Common myeloid progenitor, CD34-positive (primary cell): ENCODE results near the gene DCTN5.
"Not testable (repeated sequence)": the region's sequence is repeated elsewhere in the genome, so short reads cannot be mapped to it uniquely, and the experiment has no call there.

Experiments
- CTCF ChIA-PET: fragments of 350-600 bp; sonication (Branson Sonifier 250); formaldehyde crosslinking; loops from one replicate; lab custom pipeline; 2021; ENCODE audit warnings: antibody characterized with exemption; lab: Charles Lee
- POLR2A ChIA-PET: fragments of 350-600 bp; sonication (Branson Sonifier 250); formaldehyde crosslinking; loops from one replicate; lab custom pipeline; 2021; ENCODE audit warnings: antibody characterized with exemption; lab: Charles Lee
- DNase-seq, 3 donors: peaks; one replicate each; pipeline versions ENCODE4 v3.0.0 to v3.0.0-alpha.2; 2013
- H3K27ac ChIP-seq, 2 experiments: 1 replicate in 1 of 2; 2 replicates in 1 of 2; pipeline ENCODE4 v1.7.0; 2013; ENCODE audit warnings: inconsistent platforms in 2 of 2, low read length in 2 of 2, mild to moderate bottlenecking in 2 of 2, low read depth in 1 of 2, moderate library complexity in 1 of 2; ENCODE audit not compliant: severe bottlenecking in 2 of 2, insufficient read depth in 1 of 2, poor library complexity in 1 of 2
- H3K27me3 ChIP-seq, 5 experiments: replicated peaks in 2 of 5; 1 replicate in 3 of 5; 2 replicates in 2 of 5; pipeline versions ENCODE4 v1.6.1 to v1.7.0; 2013; ENCODE audit warnings: low read length in 4 of 5, mild to moderate bottlenecking in 2 of 5, moderate library complexity in 2 of 5, inconsistent platforms in 1 of 5; ENCODE audit not compliant: insufficient read depth in 5 of 5, control insufficient read depth in 4 of 5
- H3K36me3 ChIP-seq, 4 experiments: 1 replicate in 2 of 4; 2 replicates in 2 of 4; pipeline versions ENCODE4 v1.6.1 to v1.7.0; 2013; ENCODE audit warnings: low read length in 3 of 4, control low read depth in 1 of 4, mild to moderate bottlenecking in 1 of 4; ENCODE audit not compliant: control insufficient read depth in 4 of 4, insufficient read depth in 4 of 4
- H3K4me1 ChIP-seq, 4 experiments: 1 replicate in 3 of 4; 2 replicates in 1 of 4; pipeline versions ENCODE4 v1.6.1 to v1.7.1; 2013; ENCODE audit warnings: low read length in 3 of 4, mild to moderate bottlenecking in 3 of 4, control low read depth in 1 of 4, inconsistent platforms in 1 of 4, moderate library complexity in 1 of 4; ENCODE audit not compliant: control insufficient read depth in 4 of 4, insufficient read depth in 4 of 4; ENCODE audit errors: control extremely low read depth in 1 of 4
- H3K4me3 ChIP-seq, 7 experiments: 1 replicate in 4 of 7; 2 replicates in 3 of 7; pipeline versions ENCODE4 v1.5.1 to v1.7.0; 2013; ENCODE audit warnings: mild to moderate bottlenecking in 7 of 7, low read length in 6 of 7, moderate library complexity in 6 of 7, inconsistent platforms in 2 of 7, low read depth in 2 of 7, control low read depth in 1 of 7; ENCODE audit not compliant: insufficient read depth in 4 of 7, control insufficient read depth in 1 of 7; ENCODE audit errors: extremely low read depth in 1 of 7
- H3K9me3 ChIP-seq, 5 experiments: 1 replicate in 4 of 5; 2 replicates in 1 of 5; pipeline versions ENCODE4 v1.6.1 to v1.7.1; 2013; ENCODE audit warnings: low read length in 4 of 5, mild to moderate bottlenecking in 2 of 5, inconsistent platforms in 1 of 5, low read depth in 1 of 5, moderate library complexity in 1 of 5; ENCODE audit not compliant: control insufficient read depth in 4 of 5, insufficient read depth in 2 of 5; ENCODE audit errors: control extremely low read depth in 1 of 5
- WGBS: methylation state at CpG from one replicate; pipeline ENCODE4 v1.1.5; 2013; ENCODE audit not compliant: insufficient coverage; 5-methylcytosine and 5-hydroxymethylcytosine counted together

Gene DCTN5

GRCh38 chr16:23607726-23608125 is 33.5 kb upstream of the DCTN5 start:
- Histone ChIP-seq H3K27me3 (no peaks in the 10 kb centered on the region), H3K9me3 (no peaks in the 10 kb centered on the region), H3K4me3 (no peak overlapping the region), H3K27ac (no peak overlapping the region), H3K4me1 (no peaks in the 10 kb centered on the region), H3K36me3 (peaks cover 9 to 38% (median 25%) of the 10 kb centered on the region in 4 experiments)
- DNase-seq = no peak
- 96% methylated on average over 6 of the region's 6 CpGs for WGBS
- ChIA-PET POLR2A (no interaction called here), CTCF (interaction anchor here (1.2 kb wide), 1 partner anchor 11 kb away, joined by 3 read pairs; no protein-coding TSS in a partner anchor)

DNA sequence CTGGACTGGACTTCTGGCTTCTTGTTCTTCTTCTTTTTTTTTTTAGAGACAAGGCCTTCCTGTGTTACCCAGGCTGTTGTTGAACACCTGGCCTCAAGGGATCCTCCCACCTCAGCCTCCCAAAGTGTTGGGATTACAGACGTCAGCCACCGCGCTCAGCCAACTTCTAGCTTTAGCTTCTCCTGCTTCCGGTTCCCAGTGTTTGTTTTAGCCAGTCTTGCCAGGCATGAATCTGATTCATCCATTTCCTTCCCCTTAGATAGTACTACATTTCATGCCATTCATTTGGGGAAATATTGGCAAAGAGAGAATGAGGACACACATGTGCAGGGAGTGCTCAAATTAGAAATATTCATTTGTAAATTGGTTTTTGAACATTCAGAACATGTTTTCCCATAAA is 33.1 kb upstream of the DCTN5 start:
- ChIA-PET POLR2A (no interaction called here), CTCF (interaction anchor here (1.2 kb wide), 1 partner anchor 11 kb away, joined by 3 read pairs; no protein-coding TSS in a partner anchor)
- WGBS = no CpG with 5 or more reads among the region's 4 CpGs
- no peaks in the 10 kb centered on the region for H3K4me1 ChIP-seq
- H3K9me3 ChIP-seq = no peaks in the 10 kb centered on the region
- no peaks in the 10 kb centered on the region for H3K27me3 ChIP-seq
- no peak for DNase-seq
- peaks cover 9 to 38% (median 25%) of the 10 kb centered on the region in 4 experiments for H3K36me3 ChIP-seq
- no peak overlapping the region for H3K4me3 ChIP-seq
- H3K27ac ChIP-seq = no peak overlapping the region

DNA sequence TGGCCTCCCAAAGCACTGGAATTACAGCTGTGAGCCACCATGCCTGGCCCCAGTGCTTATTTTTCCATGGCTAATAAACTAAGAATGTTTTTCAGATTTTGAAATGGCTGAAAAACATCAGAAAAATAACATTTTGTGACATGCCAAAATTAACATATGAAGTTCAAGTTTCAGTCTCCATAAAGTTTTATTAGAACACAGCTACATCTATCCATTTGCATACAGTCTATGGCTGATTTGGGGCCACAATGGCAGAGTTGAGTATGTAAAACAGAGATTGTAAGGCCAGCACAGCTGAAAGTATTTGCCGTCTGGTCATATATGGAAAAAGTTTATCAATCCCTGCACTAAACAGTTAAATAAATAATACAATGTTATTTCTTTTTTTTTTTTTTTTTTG is 31.3 kb upstream of the DCTN5 start:
- Histone ChIP-seq H3K27me3 (no peaks in the 10 kb centered on the region), H3K4me3 (no peak overlapping the region), H3K27ac (no peak overlapping the region), H3K4me1 (no peaks in the 10 kb centered on the region), H3K36me3 (peaks cover 8 to 37% (median 23%) of the 10 kb centered on the region in 4 experiments), H3K9me3 (no peaks in the 10 kb centered on the region)
- DNase-seq = no peak
- ChIA-PET CTCF (interaction anchor here (0.7 to 1.4 kb wide), 2 partner anchors 13 to 426 kb away, joined by 3 to 4 read pairs; no protein-coding TSS in a partner anchor), POLR2A (no interaction called here)
- no CpG with 5 or more reads among the region's 1 CpG for WGBS

DNA sequence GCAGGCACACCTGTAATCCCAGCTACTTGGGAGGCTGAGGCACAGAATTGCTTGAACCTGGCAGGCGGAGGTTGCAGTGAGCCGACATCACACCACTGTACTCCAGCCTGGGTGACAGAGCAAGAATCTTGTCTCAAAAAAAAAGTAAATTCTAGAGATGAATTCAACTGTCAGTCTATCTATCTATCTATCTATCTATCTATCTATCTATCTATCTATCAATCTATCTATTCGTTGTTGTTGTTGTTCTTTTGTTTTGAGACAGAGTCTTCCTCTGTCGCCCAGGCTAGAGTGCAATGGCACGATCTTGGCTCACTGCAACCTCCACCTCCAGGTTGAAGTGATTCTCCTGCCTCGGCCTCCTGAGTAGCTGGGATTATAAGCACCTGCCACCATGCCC is 30.4 kb upstream of the DCTN5 start:
- H3K27ac ChIP-seq, H3K4me3 ChIP-seq, POLR2A ChIA-PET, CTCF ChIA-PET, H3K9me3 ChIP-seq, H3K27me3 ChIP-seq, H3K4me1 ChIP-seq, DNase-seq: not testable (repeated sequence)
- WGBS = 100% methylated on average over 2 of the region's 6 CpGs
- H3K36me3 ChIP-seq = peaks cover 8 to 39% (median 23%) of the 10 kb centered on the region in 4 experiments

GRCh38 chr16:23611936-23612335 is 29.3 kb upstream of the DCTN5 start:
- WGBS = 100% methylated on average over 3 of the region's 3 CpGs
- no peaks in the 10 kb centered on the region for H3K27me3 ChIP-seq
- ChIA-PET CTCF (no interaction called here), POLR2A (no interaction called here)
- peaks cover 8 to 45% (median 26%) of the 10 kb centered on the region in 4 experiments for H3K36me3 ChIP-seq
- no peak overlapping the region for H3K4me3 ChIP-seq
- no peaks in the 10 kb centered on the region for H3K9me3 ChIP-seq
- no peak for DNase-seq
- H3K4me1 ChIP-seq = no peaks in the 10 kb centered on the region
- H3K27ac ChIP-seq = no peak overlapping the region

DNA sequence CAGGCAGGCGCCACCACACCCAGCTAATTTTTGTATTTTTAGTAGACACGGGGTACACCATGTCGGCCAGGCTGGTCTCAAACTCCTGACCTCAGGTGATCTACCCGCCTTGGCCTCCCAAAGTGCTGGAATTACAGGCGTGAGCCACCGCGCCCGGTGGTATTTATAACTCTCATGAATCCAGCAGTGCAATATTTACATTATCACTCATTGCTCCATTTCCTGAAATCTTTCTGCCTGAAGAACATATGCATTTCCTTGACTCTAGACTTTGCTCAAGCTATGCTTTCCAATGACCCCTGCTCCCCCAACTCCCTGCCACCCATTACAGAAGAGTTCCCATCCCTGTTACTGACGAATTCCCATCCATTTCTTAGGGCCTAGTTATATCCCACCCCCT is 25.5 kb upstream of the DCTN5 start:
- no peak for DNase-seq
- H3K27me3 ChIP-seq = no peaks in the 10 kb centered on the region
- WGBS = 98% methylated on average over 9 of the region's 9 CpGs
- no peak overlapping the region for H3K4me3 ChIP-seq
- H3K9me3 ChIP-seq = no peaks in the 10 kb centered on the region
- ChIA-PET CTCF (interaction anchor here (1.6 kb wide), 1 partner anchor 19 kb away, joined by 3 read pairs; no protein-coding TSS in a partner anchor), POLR2A (no interaction called here)
- H3K4me1 ChIP-seq = no peaks in the 10 kb centered on the region
- no peak overlapping the region for H3K27ac ChIP-seq
- H3K36me3 ChIP-seq = peaks cover 4 to 63% (median 36%) of the 10 kb centered on the region in 4 experiments

DNA sequence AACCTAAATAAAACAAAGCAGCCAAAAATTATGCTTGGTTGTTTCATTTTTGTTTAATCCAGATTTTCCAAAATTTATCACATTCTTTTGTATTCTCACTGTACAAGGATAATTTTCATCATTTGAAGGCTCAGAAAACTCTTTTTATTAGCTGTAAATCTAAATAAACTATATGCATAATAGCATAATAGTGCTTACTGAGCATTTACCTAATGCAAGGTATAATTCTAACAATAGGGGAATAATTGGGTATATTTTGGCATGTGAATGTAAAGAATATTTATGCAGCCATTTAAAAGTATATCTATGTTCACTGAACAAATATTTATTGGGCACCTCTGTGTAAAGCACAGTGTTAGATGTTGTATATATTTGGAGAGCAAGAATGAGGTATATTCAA is 17.2 kb upstream of the DCTN5 start:
- DNase-seq = no peak
- Histone ChIP-seq H3K36me3 (peaks cover 4 to 71% (median 48%) of the 10 kb centered on the region in 4 experiments), H3K9me3 (no peaks in the 10 kb centered on the region), H3K4me1 (no peaks in the 10 kb centered on the region), H3K4me3 (no peak overlapping the region), H3K27me3 (no peaks in the 10 kb centered on the region), H3K27ac (no peak overlapping the region)
- CTCF ChIA-PET = no interaction called here
- POLR2A ChIA-PET = no interaction called here
